HG03280 (cell line): ENCODE results near the gene SNN.

Source experiments
- ATAC-seq: cut with Tn5 transposase; IDR thresholded peaks from one replicate; pipeline ENCODE4 v1.9.1; 2021; ENCODE audit warnings: mild to moderate bottlenecking, moderate library complexity; ENCODE audit not compliant: unreplicated experiment

SNN gene

DNA sequence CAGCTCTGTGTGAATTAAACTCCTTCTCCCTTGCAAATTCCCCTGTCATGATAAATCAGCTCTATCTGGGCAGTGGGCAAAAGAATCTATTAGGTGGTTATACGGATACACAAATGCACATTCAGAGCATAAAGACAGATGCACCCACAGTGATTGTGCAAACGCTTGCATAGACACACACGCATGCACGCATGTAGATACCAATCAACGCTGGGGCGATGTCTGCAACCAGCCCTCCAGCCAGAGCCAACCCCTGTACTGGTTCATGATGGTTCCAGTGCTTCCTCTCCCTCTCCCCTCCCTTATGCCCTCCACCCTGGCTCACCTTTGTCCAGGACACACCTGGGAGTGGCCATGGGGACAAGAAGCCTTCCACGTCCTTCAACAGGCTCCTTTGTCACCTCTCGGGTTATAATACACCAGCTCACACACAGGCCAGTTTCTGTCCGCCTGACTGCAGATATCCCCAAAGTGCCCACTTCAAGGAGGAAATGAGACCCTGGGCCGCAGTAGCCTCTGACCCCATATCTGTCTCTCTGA, 33.1 kb upstream of the SNN start:
- no peak for ATAC-seq

DNA sequence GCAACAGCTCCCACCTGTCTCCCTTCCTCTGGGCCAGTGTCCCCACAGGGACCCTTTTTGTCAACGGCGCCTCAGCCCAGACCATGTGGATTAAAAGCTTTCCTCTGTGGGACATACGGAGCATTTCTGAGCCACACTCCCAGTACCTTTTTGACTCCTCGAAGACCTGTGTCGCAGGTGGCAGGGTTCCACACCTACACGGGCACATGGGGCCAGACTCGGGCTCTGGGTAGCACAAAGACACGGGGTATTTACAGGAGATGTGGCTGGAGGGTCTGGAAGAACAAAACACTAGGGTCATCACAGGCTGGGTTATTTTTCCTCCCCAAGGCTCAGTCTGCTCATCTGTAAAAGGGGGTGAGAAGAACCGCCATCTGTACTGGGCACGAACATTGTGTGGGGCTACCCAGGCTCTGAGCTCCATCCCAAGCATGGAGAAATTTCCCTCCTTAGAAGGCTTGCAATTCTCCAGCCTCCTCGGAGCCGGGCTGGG, 32.5 kb upstream of the SNN start:
- ATAC-seq, result no peak

DNA sequence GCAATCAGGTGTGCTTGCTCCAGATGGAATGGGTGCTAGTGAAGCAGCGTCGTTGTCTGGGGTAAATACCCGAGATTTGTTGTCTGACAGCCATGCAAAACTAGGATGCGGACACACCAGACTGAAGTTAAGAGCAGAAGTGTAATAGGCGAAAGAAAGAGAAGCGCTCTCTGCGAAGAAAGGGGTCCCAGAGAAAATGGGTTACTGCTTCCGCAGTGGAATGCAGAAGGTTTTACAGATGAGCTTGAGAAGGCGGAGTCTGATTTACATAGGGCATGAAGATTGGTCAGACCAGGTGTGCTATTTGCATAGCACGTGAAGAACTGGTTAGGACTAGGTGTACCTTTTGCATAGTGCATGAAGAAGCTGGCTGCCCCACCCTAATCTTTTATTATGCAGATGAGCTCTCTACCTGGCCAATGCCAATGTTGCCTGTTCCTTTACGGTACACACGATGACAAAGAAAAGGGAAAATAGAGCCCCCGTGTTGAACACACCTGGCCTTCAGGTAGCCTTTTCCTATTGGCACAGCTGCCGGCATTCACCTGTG, 32.0 kb upstream of the SNN start:
- no peak for ATAC-seq

DNA sequence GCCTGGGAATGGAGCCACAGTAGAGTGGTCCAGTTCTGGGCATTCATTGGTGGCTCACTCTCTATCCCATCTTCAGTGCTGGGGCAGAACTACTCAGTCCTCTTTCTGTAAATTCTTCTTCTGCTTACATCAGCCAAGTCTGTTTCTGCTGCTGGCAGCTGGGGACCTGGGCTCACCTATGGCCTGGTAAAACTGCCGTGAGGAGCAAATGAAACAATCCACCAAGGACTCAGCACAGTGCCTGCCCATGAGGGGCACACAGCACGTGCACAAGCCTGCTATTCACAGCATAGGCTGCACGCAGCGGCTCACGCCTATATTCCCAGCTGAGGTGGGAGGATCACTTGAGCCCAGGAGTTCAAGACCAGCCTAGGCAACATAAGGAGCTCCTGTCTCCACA, 30.9 kb upstream of the SNN start:
- no peak for ATAC-seq

DNA sequence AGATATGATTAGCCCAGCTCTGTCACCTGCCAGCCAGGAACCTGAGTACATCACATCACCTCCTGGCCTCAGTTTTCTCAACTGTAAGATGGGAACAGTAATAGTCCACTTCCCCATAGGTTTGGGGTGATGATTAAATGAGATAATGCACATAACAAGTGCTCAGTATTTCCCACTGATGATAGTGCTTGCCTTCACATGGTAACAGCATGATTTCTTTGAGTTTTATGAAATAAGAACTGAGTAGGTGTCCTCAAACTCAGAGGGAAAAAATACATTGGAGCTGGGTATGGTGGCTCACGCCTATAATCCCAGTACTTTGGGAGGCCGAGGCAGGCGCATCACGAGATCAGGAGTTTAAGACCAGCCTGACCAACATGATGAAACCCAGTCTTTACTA, 30.1 kb upstream of the SNN start:
- no peak for ATAC-seq

DNA sequence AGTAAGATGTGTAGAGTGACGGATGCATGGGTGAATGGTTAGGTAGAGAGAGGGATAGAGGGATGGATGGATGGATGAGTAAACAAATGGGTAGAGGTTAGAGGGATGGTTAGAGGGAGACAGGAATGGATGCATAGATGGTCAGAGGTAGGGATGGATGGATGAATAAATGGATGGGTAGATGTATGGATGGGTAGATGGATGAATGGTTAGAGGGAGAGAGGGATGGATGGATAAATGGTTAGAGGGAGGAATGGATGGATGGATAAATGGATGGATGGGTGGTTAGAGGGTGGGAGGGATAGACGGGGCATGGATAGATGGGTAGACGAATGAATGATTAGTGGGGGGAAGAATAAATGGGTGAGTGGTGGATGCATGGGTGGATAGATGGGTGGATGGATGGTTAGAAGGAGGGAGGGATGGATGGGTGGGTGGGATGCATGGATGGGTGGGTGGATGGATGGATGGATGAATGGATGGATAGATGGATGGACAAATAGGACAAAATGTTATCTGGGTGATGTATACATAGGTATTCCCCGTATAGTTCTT, 29.2 kb upstream of the SNN start:
- ATAC-seq, result no peak

DNA sequence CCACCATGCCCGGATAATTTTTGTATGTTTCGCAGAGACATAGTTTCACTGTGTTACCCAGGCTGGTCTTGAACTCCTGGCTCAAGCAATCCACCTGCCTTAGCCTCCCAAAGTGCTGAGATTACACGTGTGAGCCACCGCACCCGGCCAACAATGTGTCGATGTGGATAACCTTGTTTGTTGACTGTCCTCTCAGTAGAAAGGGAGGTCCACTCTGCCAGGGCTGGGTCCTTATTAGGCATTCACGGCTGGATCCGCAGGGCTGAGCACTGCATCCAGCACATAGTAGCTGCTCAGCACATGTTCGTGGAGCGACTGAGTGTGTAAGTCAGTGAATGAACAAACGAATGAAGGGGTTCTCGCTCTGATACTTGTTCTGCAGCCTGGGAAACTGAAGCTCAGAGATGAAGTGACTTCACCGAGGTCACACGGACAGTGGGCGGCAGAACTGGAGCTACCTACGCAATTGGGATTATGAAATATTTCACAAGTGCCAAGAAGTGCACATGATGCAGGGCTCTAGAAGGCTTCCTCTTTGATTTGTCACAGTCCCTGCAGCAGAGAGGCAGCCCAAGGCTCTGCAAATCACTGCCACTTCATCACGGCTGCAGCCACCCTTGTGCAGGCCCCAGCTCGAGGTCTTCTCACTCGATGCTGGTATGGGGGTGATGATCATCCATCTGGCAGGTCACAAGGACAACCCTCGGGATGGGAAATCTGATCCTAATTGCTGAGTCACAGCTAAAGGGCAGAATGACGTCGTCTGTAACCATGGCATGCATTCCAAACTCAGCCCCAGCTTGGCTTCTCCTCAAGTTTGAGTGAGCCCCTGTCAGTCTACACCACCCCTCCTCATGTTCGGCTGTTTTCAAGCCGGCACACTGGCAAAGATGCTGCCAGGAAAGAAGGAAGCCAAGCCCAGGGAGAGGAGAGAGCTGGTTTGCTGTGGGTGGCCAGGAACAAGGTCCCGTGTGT, 28.0 kb upstream of the SNN start:
- ATAC-seq, result no peak

DNA sequence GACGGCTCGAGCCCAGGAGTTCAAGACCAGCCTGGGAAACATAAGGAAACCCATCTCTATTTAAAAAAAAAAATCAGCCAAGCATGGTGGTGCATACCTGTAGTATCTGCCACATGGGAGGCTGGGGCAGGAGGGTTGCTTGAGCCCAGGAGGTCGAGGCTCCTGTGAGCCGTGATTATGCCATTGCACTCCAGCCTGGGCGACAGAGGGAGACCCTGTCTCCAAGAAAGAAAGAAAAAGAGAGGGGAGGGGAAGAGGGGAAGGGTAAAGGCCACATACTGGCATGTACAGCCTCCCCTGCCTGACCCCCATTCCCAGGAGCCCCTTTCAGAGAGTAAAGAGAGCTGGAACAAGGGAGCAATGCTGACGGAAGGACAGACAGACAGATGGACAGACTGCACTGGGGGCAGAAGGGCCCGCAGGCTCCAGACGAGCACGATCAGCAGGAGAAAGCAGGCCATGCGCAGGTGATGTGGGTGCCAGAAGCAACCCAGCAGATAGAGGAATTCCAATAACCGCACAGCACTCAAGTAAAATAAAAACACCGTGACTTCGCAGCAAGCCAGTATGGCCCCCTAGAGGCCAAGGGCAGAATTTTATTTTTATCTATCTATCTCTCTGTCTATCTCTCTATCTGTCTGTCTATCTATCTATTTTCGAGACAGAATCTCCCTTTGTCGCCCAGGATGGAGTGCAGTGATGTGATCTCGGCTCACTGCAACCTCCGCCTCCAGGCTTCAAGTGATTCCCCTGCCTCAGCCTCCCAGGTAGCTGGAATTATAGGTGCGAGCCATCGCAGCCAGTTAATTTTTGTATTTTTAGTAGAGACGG, 27.1 kb upstream of the SNN start:
- ATAC-seq, result no peak

DNA sequence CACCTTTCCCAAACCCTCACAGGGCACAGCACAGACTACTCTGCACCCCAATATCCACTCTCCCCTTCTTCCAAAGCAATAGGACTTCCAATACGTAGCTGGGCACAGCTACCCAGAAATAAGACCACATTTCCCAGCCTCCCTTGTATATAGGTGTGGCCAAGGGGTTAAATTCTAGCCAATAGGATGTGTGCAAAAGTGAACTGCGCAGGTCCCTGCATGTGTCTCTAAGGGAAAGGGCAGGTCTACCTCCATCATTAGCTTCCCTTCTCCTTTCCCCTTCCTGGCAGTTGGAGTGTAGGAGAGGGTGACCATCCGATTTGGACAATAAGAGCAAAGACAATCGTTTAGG, 25.5 kb upstream of the SNN start:
- ATAC-seq, result no peak

DNA sequence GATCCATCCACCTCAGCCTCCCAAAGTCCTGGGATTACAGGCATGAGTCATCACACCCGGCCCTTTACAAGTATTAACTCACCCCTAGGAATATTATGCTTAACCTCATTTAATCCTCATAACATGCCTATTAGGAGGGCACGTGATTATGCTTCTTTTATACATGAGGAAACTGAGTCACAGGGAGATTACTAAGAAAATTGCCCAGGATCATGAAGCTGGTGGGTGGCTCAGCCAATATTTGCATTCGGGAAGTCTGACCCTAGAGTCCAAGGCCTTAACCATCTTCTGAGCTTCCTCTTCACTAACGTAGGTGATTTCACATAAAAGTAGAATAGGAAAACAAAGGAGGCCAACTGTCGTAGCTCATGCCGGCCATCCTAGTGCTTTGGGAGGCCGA, 19.0 kb upstream of the SNN start:
- no peak for ATAC-seq

DNA sequence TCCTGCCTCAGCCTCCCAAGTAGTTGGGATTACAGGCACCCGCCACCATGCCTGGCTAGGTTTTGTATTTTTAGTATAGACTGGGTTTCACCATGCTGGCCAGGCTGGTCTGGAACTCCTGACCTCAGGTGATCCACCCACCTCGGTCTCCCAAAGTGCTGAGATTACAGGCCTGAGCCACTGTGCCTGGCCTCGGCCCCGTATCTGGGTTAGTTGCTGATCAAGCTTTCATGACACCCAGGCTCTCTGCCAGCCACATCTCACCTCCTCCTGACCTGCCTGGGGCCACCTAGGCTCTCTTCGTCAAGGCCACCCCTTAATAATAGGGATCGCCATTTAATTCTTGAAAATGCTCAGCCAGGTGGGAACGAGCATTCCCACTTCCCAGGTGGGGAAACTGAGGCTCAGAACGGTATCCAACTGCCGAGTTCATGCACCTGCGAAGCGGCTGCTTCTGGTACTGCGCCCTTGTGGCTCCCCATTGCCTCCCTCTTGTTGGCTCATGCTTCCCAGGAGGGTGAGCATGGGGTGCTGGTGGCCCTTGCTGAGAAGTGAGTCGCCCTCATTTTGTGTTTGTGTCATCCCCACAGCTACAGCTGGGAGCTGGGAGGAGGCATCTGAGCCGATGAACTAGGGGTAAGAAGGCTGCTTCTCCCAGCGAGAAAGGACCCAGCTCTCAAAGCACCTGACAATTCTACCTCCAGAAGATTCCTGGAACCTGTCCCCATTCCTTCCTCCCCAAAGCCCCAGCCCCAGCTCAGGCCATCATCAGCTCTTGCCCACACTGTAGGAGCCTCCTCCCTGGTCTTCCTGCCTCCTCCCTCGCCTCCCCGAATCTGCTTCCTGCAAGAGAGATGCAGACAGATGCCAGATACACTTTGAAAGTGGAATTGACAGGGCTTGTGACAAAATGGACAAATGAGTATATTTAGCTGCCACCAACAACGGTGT, 17.3 kb upstream of the SNN start:
- ATAC-seq, result no peak

DNA sequence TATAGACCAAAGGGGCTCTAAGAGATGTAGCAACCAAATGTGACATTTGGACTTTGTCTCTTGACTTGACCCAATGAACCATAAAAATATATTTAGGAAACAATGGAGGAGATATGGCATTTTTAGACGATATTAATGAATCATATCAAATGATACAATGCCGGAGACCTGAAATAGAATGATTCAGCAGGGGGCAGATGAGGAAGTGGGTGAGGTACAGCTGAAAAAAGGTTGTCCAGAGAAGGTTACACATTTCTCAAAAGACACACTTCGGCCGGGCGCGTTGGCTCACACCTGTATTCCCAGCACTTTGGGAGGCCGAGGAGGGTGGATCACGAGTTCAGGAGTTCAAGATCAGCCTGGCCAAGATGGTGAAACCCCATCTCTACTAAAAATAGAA, 16.5 kb upstream of the SNN start:
- ATAC-seq, result no peak

DNA sequence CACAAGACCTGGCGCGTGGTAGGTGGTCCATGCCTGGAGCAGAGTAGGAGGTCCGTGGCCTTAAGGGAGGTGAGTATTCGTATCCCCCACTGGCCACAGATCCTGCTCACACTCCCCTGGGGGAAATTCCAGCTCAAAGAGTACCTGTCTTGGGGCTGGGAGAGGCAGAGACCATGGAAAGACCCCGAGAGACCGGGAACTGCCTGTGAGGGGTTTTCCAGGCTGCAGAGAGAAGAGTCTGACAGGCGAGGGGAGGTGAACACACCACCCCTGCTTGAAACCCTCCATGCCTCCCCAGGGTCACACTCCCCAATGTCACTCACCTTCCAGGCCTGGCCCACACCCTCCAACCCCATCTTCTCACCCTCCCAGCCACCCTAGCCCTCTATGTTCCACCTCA, 12.6 kb upstream of the SNN start:
- ATAC-seq, result no peak

DNA sequence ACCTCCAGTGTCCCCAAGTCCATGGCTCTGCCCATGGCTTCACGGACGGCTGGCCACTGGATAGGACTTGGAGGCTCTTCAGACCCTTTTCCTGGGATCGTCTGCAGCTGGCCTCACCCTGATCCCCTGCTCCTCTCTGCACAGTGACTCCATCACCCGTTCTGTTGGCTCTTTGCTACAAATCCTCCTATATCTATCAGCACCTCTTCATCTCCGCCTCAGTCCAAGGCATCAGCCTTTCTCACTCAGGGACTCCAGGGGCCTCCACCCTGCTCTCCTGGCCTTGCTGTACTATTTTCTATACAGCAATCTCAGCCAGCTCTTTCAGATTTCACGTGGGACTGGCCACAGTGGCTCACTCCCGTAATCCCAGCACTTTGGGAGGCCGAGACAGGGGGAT, 10.7 kb upstream of the SNN start:
- no peak for ATAC-seq

DNA sequence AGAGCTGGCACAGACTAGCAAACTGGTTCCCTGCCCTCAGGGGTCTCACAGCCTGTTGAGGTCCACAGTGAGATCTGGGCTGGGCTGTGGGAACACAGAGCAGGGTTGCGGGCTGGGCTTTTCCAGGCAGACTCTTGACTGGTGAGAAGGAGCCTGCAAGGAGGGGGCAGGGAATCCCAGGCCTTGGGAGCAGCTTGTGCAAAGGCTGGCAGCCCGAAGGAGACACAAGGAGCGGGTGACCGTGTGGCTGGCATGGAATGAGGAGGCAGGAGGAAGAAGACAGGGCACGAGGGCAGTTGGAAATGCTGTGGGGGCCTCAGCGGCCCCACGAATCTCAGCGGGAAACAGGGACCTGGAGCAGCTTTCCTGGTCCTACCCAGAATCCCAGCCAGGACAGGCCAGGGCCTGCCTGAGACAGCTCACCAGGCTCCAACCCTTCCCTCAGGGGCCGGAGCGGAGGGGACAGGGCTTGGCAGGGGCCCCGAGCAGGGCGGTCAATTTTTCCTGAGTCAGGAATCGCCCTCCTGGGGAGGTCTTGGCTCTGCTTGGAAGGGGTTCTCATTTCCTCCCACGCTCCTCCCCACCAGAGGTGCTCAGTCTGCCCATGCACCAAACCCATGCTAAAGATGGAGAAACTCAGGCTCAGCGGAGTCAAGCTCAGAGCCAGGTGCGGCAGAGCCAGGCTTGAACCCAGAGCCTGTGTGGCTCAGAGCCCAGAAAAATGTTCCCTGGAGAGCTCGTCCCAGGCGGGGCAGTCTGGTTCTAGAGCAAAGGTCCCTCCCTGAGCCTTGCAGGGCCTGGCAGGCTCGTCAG, 9.2 kb upstream of the SNN start:
- no peak for ATAC-seq

DNA sequence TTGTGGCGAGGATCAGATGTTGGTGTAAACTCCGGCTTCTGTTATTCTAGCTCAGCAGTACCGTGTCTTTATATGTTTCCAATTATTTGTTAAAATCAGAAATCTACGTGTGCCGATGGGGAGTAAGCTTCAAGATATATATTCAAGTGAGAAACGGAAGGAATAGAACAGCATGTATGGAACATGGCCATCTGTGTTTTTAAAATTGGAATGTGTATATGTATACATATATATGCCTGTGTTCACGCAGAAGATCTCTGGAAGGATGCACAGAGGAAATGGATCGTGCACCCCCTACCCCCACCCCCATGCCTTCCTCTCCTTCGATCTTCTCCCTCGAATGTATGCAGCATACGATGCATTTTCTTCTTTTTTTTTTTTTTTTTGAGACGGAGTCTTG, 7.7 kb upstream of the SNN start:
- no peak for ATAC-seq

DNA sequence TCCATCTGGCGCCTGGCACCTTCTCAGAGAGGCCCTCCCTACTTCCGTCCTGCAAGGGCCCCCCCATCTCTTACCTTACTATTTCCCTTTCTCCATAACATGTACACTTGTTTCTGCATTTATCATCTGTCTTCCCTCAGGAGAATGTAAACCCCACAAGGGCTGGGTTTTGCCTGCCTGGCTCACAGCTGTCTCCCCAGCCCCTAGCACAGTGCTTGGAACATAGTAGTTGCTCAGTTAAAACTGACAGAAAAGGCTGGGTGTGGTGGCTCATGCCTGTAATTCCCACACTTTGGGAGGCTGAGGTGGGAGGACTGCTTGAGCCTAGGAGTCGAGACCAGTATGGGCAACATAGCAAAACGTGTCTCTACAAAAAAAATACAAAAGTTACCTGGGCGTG, 5.7 kb upstream of the SNN start:
- no peak for ATAC-seq

DNA sequence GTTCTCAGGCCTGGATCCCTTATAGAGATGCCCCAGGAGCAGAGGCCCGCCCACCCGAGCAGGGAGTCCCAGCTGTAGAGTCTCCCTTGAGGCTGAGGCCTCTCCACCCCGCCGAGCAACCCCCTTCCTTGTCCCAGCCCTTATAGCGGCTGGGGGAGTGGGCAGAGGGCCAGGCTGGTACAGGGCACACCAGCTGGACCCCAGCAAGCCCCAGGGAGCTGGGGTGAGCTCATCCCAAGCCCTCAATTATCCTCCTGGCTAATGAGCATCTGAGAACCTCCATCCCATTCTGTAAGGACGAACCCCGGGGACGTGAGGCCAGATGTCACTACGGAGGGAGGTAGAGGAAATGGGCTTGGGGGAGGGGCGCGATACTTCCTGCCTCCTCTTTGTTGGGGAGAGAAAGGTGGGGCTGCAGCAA, 3.2 kb upstream of the SNN start:
- no peak for ATAC-seq
